A549 (cell line): ENCODE measurements around the gene PAPLN. TPM values are rescaled to one million over a fixed set of nuclear protein-coding genes. Genes with fewer than 3 reads are reported as not detected.

Source experiments
- ATAC-seq, 2 experiments: fragments of 200-7000 bp in 1 of 2; fragments of >200 bp in 1 of 2; cut with Nextera tagmentation in 1 of 2; cut with Tn5 transposase in 1 of 2; 3 replicates each; pipeline versions ENCODE4 v1.8.0 to v1.9.1; 2018 to 2020; ENCODE audit warnings: mild to moderate bottlenecking in 1 of 2, moderate library complexity in 1 of 2
- CTCF ChIA-PET: fragments of 300-600 bp; sonication (Branson Sonifier 250); formaldehyde crosslinking; extraction: SDS; loops from one replicate; lab custom pipeline; 2021; ENCODE audit warnings: antibody characterized with exemption, inconsistent platforms; lab: Yijun Ruan, JAX
- POLR2A ChIA-PET: fragments of 350-600 bp; formaldehyde crosslinking; extraction: SDS; loops from one replicate; lab custom pipeline; 2021; ENCODE audit warnings: antibody characterized with exemption, inconsistent platforms; lab: Yijun Ruan, JAX
- DNase-seq, 2 experiments: peaks; one replicate each; pipeline versions ENCODE4 v3.0.0 to v3.0.0-alpha.2; 2011 to 2016; ENCODE audit warnings: low read depth in 1 of 2, low spot score in 1 of 2
- FAIRE-seq: peaks from 2 replicates; lab custom pipeline; 2011; peaks lifted over from hg19 to GRCh38; lab: Jason Lieb, UNC
- H3K27ac ChIP-seq, 2 experiments: fragments of >200 bp; sonication (Bioruptor Twin); formaldehyde crosslinking; 3 replicates each; pipeline ENCODE4 v1.5.1; 2016 to 2017
- H3K4me1 ChIP-seq: fragments of >200 bp; sonication (Bioruptor Twin); formaldehyde crosslinking; 3 replicates; pipeline ENCODE4 v1.6.1; 2016
- H3K4me2 ChIP-seq: fragments of >200 bp; sonication (Bioruptor Twin); formaldehyde crosslinking; 3 replicates; pipeline ENCODE4 v1.6.1; 2016
- H3K4me3 ChIP-seq: fragments of >200 bp; sonication (Bioruptor Twin); formaldehyde crosslinking; 3 replicates; pipeline ENCODE4 v1.5.1; 2016
- H3K9me3 ChIP-seq: fragments of >200 bp; sonication (Bioruptor Twin); formaldehyde crosslinking; 3 replicates; pipeline ENCODE4 v1.6.1; 2016
- ATOH8 ChIP-seq: fragments of 250-450 bp; sonication (Bioruptor Pico); IDR thresholded peaks from 2 replicates; pipeline ENCODE4 v1.5.0; 2020; ENCODE audit warnings: low read depth, mild to moderate bottlenecking, moderate library complexity
- BCL3 ChIP-seq: fragments of >200 bp; sonication (Bioruptor Twin); formaldehyde crosslinking; IDR thresholded peaks from 3 replicates; pipeline ENCODE4 v1.6.1; 2016
- CEBPB ChIP-seq, 2 experiments: fragments of >200 bp in 1 of 2; sonication (Bioruptor Twin) in 1 of 2; formaldehyde crosslinking in 1 of 2; IDR thresholded peaks; 2 replicates each; pipeline ENCODE4 v1.6.1; 2012 to 2016
- CHD2 ChIP-seq: fragments of 150-350 bp; IDR thresholded peaks from 2 replicates; pipeline ENCODE4 v1.6.1; 2014; ENCODE audit warnings: low read length; ENCODE audit not compliant: partially characterized antibody
- CHD4 ChIP-seq: fragments of 200-600 bp; sonication (generic); IDR thresholded peaks from 2 replicates; pipeline ENCODE4 v1.6.1; 2016; ENCODE audit warnings: antibody characterized with exemption, mild to moderate bottlenecking, borderline replicate concordance
- E2F6 ChIP-seq: IDR thresholded peaks from 2 replicates; pipeline ENCODE4 v1.6.1; 2012; ENCODE audit warnings: low read depth, borderline replicate concordance
- EP300 ChIP-seq, 2 experiments: fragments of >200 bp; sonication (Bioruptor Twin); formaldehyde crosslinking; IDR thresholded peaks; 2 replicates in 1 of 2; 3 replicates in 1 of 2; pipeline ENCODE4 v1.6.1; 2016 to 2017
- FOSL2 ChIP-seq, 2 experiments: fragments of 450-650 bp in 1 of 2; fragments of >200 bp in 1 of 2; sonication (Bioruptor Twin) in 1 of 2; formaldehyde crosslinking; IDR thresholded peaks; 2 replicates each; pipeline versions ENCODE4 v1.5.0 to v1.6.1; 2016 to 2020; ENCODE audit warnings: mild to moderate bottlenecking in 1 of 2, moderate library complexity in 1 of 2
- HMGXB4 ChIP-seq: fragments of 250-450 bp; sonication (Bioruptor Pico); IDR thresholded peaks from 2 replicates; pipeline ENCODE4 v1.5.0; 2021; ENCODE audit warnings: mild to moderate bottlenecking, moderate library complexity, borderline replicate concordance
- JUN ChIP-seq, 2 experiments: fragments of >200 bp; sonication (Bioruptor Twin); formaldehyde crosslinking; IDR thresholded peaks; 2 replicates in 1 of 2; 3 replicates in 1 of 2; pipeline ENCODE4 v1.6.1; 2016 to 2017
- JUNB ChIP-seq: fragments of >200 bp; sonication (Bioruptor Twin); formaldehyde crosslinking; IDR thresholded peaks from 2 replicates; pipeline ENCODE4 v1.6.1; 2016
- KDM5A ChIP-seq: fragments of 200-600 bp; sonication (generic); IDR thresholded peaks from 2 replicates; pipeline ENCODE4 v1.6.1; 2016; ENCODE audit warnings: antibody characterized with exemption, mild to moderate bottlenecking
- MAFK ChIP-seq: fragments of 450-650 bp; IDR thresholded peaks from 2 replicates; pipeline ENCODE4 v1.6.1; 2014; ENCODE audit not compliant: partially characterized antibody
- MAX ChIP-seq: IDR thresholded peaks from 2 replicates; pipeline ENCODE4 v1.6.1; 2012
- MAZ ChIP-seq: fragments of 150-350 bp; IDR thresholded peaks from 2 replicates; pipeline ENCODE4 v1.6.1; 2014; ENCODE audit warnings: antibody characterized with exemption, low read depth, low read length, borderline replicate concordance
- MYC ChIP-seq: IDR thresholded peaks from 2 replicates; pipeline ENCODE4 v1.6.1; 2012; ENCODE audit warnings: mild to moderate bottlenecking, inconsistent platforms, low read length, improper control_type of control experiment, borderline replicate concordance
- NPAS2 ChIP-seq: fragments of 250-450 bp; sonication (Bioruptor Pico); IDR thresholded peaks from 2 replicates; pipeline ENCODE4 v1.8.0; 2022; ENCODE audit warnings: mild to moderate bottlenecking, moderate library complexity, borderline replicate concordance
- PBX3 ChIP-seq: IDR thresholded peaks from 2 replicates; pipeline ENCODE4 v1.6.1; 2012
- PHF8 ChIP-seq: fragments of 200-600 bp; sonication (generic); IDR thresholded peaks from 2 replicates; pipeline ENCODE4 v1.6.1; 2016; ENCODE audit warnings: low read depth, mild to moderate bottlenecking, antibody characterized with exemption, moderate library complexity, borderline replicate concordance
- POLR2A ChIP-seq: IDR thresholded peaks from 2 replicates; pipeline ENCODE4 v1.6.1; 2012; ENCODE audit warnings: mild to moderate bottlenecking, low read length
- POLR2AphosphoS2 ChIP-seq: conservative IDR thresholded peaks from 2 replicates; pipeline ENCODE4 v1.6.1; 2012; ENCODE audit warnings: low read length, improper control_type of control experiment, inconsistent platforms
- RAD21 ChIP-seq, 2 experiments: fragments of >200 bp in 1 of 2; sonication (Bioruptor Twin) in 1 of 2; formaldehyde crosslinking in 1 of 2; IDR thresholded peaks in 1 of 2; conservative IDR thresholded peaks in 1 of 2; 2 replicates in 1 of 2; 3 replicates in 1 of 2; pipeline ENCODE4 v1.6.1; 2012 to 2018; ENCODE audit warnings: inconsistent platforms in 1 of 2
- RARB ChIP-seq: fragments of 250-450 bp; sonication (Bioruptor Pico); IDR thresholded peaks from 2 replicates; pipeline ENCODE4 v1.8.0; 2021; ENCODE audit warnings: mild to moderate bottlenecking, moderate library complexity
- ZNF302 ChIP-seq: fragments of 250-450 bp; sonication (Bioruptor Pico); IDR thresholded peaks from 2 replicates; pipeline ENCODE4 v1.9.0; 2021; ENCODE audit warnings: inconsistent platforms, mild to moderate bottlenecking, moderate library complexity
- WGBS: methylation state at CpG from one replicate; pipeline ENCODE4 v1.1.6; 2017; ENCODE audit errors: missing lambda C conversion rate; 5-methylcytosine and 5-hydroxymethylcytosine counted together
- polyA minus RNA-seq: library from RNA; depleted of rRNA, polyadenylated mRNA; stranded (reverse); fragments of >200 nt; gene quantifications from 2 replicates; pipeline ENCODE4 v1.2.3, GENCODE V29; 2011; rRNA and poly(A)+ RNA removed
- polyA plus RNA-seq, 4 experiments: library from polyadenylated mRNA; depleted of rRNA in 3 of 4; stranded (reverse); fragments of >200 nt; fragmentation: RNase III in 1 of 4; extraction: RNeasy Plus Mini Kit Qiagen cat#74134 plus additional on column Dnase treatment in 1 of 4; gene quantifications; 2 replicates in 3 of 4; 3 replicates in 1 of 4; pipeline ENCODE4 v1.2.3, GENCODE V29; 2011 to 2017

Gene PAPLN
- polyA plus RNA-seq (2011; rRNA removed), result 4.3 and 5.0 TPM in 2 replicates
- polyA plus RNA-seq (2012; cell fraction: cytosol; rRNA removed), result 5.9 and 9.2 TPM in 2 replicates
- polyA plus RNA-seq (2012; cell fraction: nucleus; rRNA removed), result 48.0 and 53.9 TPM in 2 replicates
- 4.5 to 6.6 TPM (median 5.0 TPM) in 3 replicates for polyA plus RNA-seq (2017; fragmentation: RNase III; extraction: RNeasy Plus Mini Kit Qiagen cat#74134 plus additional on column Dnase treatment)
- polyA minus RNA-seq, result 5.9 and 7.1 TPM in 2 replicates

GRCh38 chr14:73237219-73237785, at the start of gene PAPLN:
Gene PAPLN, plus strand, starts transcription at chr14:73237506. Its CDS starts 2,273 bp downstream, at chr14:73239779.
- ATAC-seq (peak; percentile 70 to 84), DNase-seq (peak; percentile 68 to 80), FAIRE-seq (no peak)
- Histone ChIP-seq H3K27ac (peak within 1 kb of the TSS; percentile 79 to 94), H3K4me2 (peak within 1 kb of the TSS; percentile 87), H3K9me3 (no peaks in the 10 kb centered on the region), H3K4me1 (peaks cover 36% of the 10 kb centered on the region), H3K4me3 (peak within 1 kb of the TSS; percentile 75)
- ChIA-PET POLR2A (interaction anchor here (0.7 kb wide), 1 partner anchor 253 kb away, joined by 3 read pairs; the partner anchor contains the start of gene RIOX1), CTCF (no interaction called here)
- 8% methylated on average over 11 of the region's 48 CpGs for WGBS
- TF ChIP-seq E2F6, result 0 out of 2 replicates have a peak, but pooled peaks have one; percentile 28
- TF ChIP-seq PHF8, result peak; percentile 33; the same call in 1 of the 2 replicates
- TF ChIP-seq PBX3, result no peak
- peak; percentile 34; the same call in 1 of the 2 replicates for TF ChIP-seq POLR2A
- no peak for TF ChIP-seq ATOH8 (CRISPR knock-in tag)
- TF ChIP-seq MAX, result peak; percentile 47

GRCh38 chr14:73188501-73188911, 48.8 kb upstream of the PAPLN start:
- Histone ChIP-seq H3K27ac (peak overlapping the region; percentile 50 to 72; a peak in 5 of 6 replicates), H3K4me3 (no peak overlapping the region), H3K4me2 (peak overlapping the region; percentile 56), H3K9me3 (no peaks in the 10 kb centered on the region), H3K4me1 (peaks cover 24% of the 10 kb centered on the region)
- ATAC-seq (peak; percentile 81 to 89; a peak in 4 of 6 replicates), FAIRE-seq (no peak), DNase-seq (peak in 1 of 2 experiments; percentile 45)
- ChIA-PET CTCF (interaction anchor here (1.3 to 1.5 kb wide), 3 partner anchors 14 to 101 kb away, joined by 3 read pairs; no protein-coding TSS in a partner anchor), POLR2A (no interaction called here)
- TF ChIP-seq ZNF302 (CRISPR knock-in tag), result no peak
- TF ChIP-seq CHD2, result no peak
- TF ChIP-seq BCL3, result no peak
- TF ChIP-seq JUNB, result peak; percentile 30; the same call in 1 of the 2 replicates
- no peak for TF ChIP-seq POLR2AphosphoS2
- TF ChIP-seq JUN (IDR thresholded peaks at IDR 0.05), result 0 out of 5 replicates have a peak, but pooled peaks of 1 of the 2 experiments have one; percentile 30
- TF ChIP-seq FOSL2 (IDR thresholded peaks at IDR 0.05), result peak; percentile 43; the same call in 1 of the 2 replicates
- TF ChIP-seq FOSL2 (CRISPR knock-in tag; IDR thresholded peaks at IDR 0.05), result peak; percentile 70
- no peak for TF ChIP-seq CHD4
- peak; percentile 69 to 91; a peak in 3 of 4 replicates for TF ChIP-seq CEBPB (IDR thresholded peaks at IDR 0.05)
- TF ChIP-seq EP300 (IDR thresholded peaks at IDR 0.05), result 0 out of 5 replicates have a peak, but pooled peaks of 1 of the 2 experiments have one; percentile 18
- 15% methylated on average over 3 of the region's 3 CpGs for whole genome bisulfite sequencing

- peak overlapping the region in 1 of 2 experiments; percentile 22; a peak in 2 of 6 replicates for H3K27ac ChIP-seq
- POLR2A ChIA-PET, result no interaction called here
- CTCF ChIA-PET, result interaction anchor here (0.8 to 1.1 kb wide), 3 partner anchors 16 to 42 kb away, joined by 3 to 6 read pairs (median 3); no protein-coding TSS in a partner anchor
- no peak overlapping the region for H3K4me2 ChIP-seq
- H3K4me3 ChIP-seq, result no peak overlapping the region
- ATAC-seq, result peak in 1 of 2 experiments; percentile 13; a peak in 2 of 6 replicates
- FAIRE-seq, result no peak
- H3K9me3 ChIP-seq, result no peaks in the 10 kb centered on the region
- DNase-seq, result no peak
- 92% methylated on average over 3 of the region's 3 CpGs for WGBS
- H3K4me1 ChIP-seq, result peaks cover 24% of the 10 kb centered on the region
- TF ChIP-seq MAZ (no peak), NPAS2 (no peak), RARB (no peak), RAD21 (conservative IDR thresholded peaks at IDR 0.05 in 1 of 2, IDR thresholded peaks at IDR 0.05 in 1 of 2) (no peak), MAFK (no peak), KDM5A (no peak), HMGXB4 (no peak), MYC (no peak), CHD2 (no peak)
These were observed 47.7 kb upstream of the PAPLN start for GRCh38 chr14:73189651-73190050.
